H1 (cell line): ENCODE measurements around the gene DHX58. TPM values are rescaled to one million over a fixed set of nuclear protein-coding genes. Genes with fewer than 3 reads are reported as not detected.

Experiments
- CTCF ChIA-PET: fragments of 300-600 bp; sonication (Branson Sonifier 250); formaldehyde crosslinking; loops from one replicate; lab custom pipeline; 2021; ENCODE audit not compliant: partially characterized antibody; lab: Charles Lee
- POLR2A ChIA-PET: fragments of 300-600 bp; sonication (Branson Sonifier 250); formaldehyde crosslinking; loops from one replicate; lab custom pipeline; 2021; ENCODE audit warnings: inconsistent platforms; ENCODE audit not compliant: partially characterized antibody; lab: Charles Lee
- DNase-seq, 2 experiments: peaks; one replicate each; pipeline versions ENCODE4 v3.0.0 to v3.0.0-alpha.2; 2010 to 2022; ENCODE audit warnings: low spot score in 2 of 2, low read depth in 1 of 2, mixed read lengths in 1 of 2
- FAIRE-seq: peaks from 2 replicates; lab custom pipeline; 2011; peaks lifted over from hg19 to GRCh38; lab: Jason Lieb, UNC
- H2AFZ ChIP-seq: 2 replicates; pipeline ENCODE4 v1.8.1; 2012; ENCODE audit warnings: low read length, inconsistent platforms
- H2AK5ac ChIP-seq: 2 replicates; pipeline ENCODE4 v1.6.1; 2013; ENCODE audit warnings: low read depth, low read length
- H2BK120ac ChIP-seq: replicated peaks from 2 replicates; pipeline ENCODE3; 2013; ENCODE audit warnings: low read depth, low read length, inconsistent platforms
- H2BK12ac ChIP-seq: 2 replicates; pipeline ENCODE4 v1.6.1; 2013; ENCODE audit warnings: low read depth, low read length
- H2BK15ac ChIP-seq: 2 replicates; pipeline ENCODE4 v1.6.1; 2013; ENCODE audit warnings: low read length
- H2BK20ac ChIP-seq: 2 replicates; pipeline ENCODE4 v1.6.1; 2013; ENCODE audit warnings: low read length
- H2BK5ac ChIP-seq: 2 replicates; pipeline ENCODE4 v1.6.1; 2013; ENCODE audit warnings: low read depth, low read length
- H3K14ac ChIP-seq: 2 replicates; pipeline ENCODE4 v1.6.1; 2013; ENCODE audit warnings: inconsistent platforms; ENCODE audit not compliant: insufficient read length
- H3K18ac ChIP-seq: 2 replicates; pipeline ENCODE4 v1.6.1; 2013; ENCODE audit warnings: low read length; ENCODE audit errors: extremely low read depth
- H3K23ac ChIP-seq: 2 replicates; pipeline ENCODE4 v1.6.1; 2013; ENCODE audit warnings: inconsistent platforms; ENCODE audit not compliant: insufficient read length
- H3K23me2 ChIP-seq: 2 replicates; pipeline ENCODE4 v1.6.1; 2013; ENCODE audit warnings: low read depth, low read length
- H3K27ac ChIP-seq: 2 replicates; pipeline ENCODE4 v1.6.1; 2011; ENCODE audit warnings: low read depth, low read length, inconsistent platforms
- H3K27me3 ChIP-seq, 4 experiments: replicated peaks in 1 of 4; 1 replicate in 1 of 4; 2 replicates in 3 of 4; pipeline versions ENCODE4 v1.6.1 to v1.8.1; 2011 to 2013; ENCODE audit warnings: low read length in 3 of 4, mild to moderate bottlenecking in 3 of 4, inconsistent platforms in 2 of 4, mixed read lengths in 2 of 4, moderate library complexity in 1 of 4; ENCODE audit not compliant: control insufficient read depth in 3 of 4, insufficient read depth in 3 of 4; ENCODE audit errors: extremely low read depth in 1 of 4
- H3K36me3 ChIP-seq, 4 experiments: 2 replicates each; pipeline versions ENCODE4 v1.6.1 to v1.8.1; 2011 to 2013; ENCODE audit warnings: mild to moderate bottlenecking in 4 of 4, low read length in 3 of 4, moderate library complexity in 2 of 4, control low read depth in 1 of 4, inconsistent platforms in 1 of 4; ENCODE audit not compliant: insufficient read depth in 4 of 4, control insufficient read depth in 2 of 4
- H3K4ac ChIP-seq: replicated peaks from 2 replicates; pipeline ENCODE3; 2013; ENCODE audit warnings: low read length, low read depth, mixed read lengths, inconsistent platforms; ENCODE audit not compliant: insufficient read length
- H3K4me1 ChIP-seq, 4 experiments: replicated peaks in 1 of 4; 1 replicate in 1 of 4; 2 replicates in 3 of 4; pipeline versions ENCODE4 v1.6.1 to v1.8.1; 2011 to 2013; ENCODE audit warnings: low read length in 3 of 4, inconsistent platforms in 2 of 4, mixed read lengths in 1 of 4; ENCODE audit not compliant: insufficient read depth in 4 of 4, control insufficient read depth in 3 of 4
- H3K4me2 ChIP-seq, 2 experiments: 2 replicates each; pipeline versions ENCODE4 v1.6.1 to v1.8.1; 2011 to 2013; ENCODE audit warnings: low read depth in 2 of 2, low read length in 2 of 2, control low read depth in 1 of 2, inconsistent platforms in 1 of 2, mild to moderate bottlenecking in 1 of 2; ENCODE audit not compliant: insufficient read depth in 1 of 2
- H3K4me3 ChIP-seq, 4 experiments: fragments of 200-600, 300-600 bp in 1 of 4; sonication (generic), shearing (Covaris generic), sonication (Bioruptor Twin) in 1 of 4; 2 replicates each; pipeline versions ENCODE4 v1.5.1 to v1.8.1; 2011 to 2016; ENCODE audit warnings: low read length in 4 of 4, low read depth in 3 of 4, control low read depth in 2 of 4, inconsistent platforms in 2 of 4, mild to moderate bottlenecking in 2 of 4, mixed read lengths in 1 of 4, moderate library complexity in 1 of 4; ENCODE audit not compliant: insufficient read depth in 2 of 4; ENCODE audit errors: extremely low read depth in 1 of 4
- H3K56ac ChIP-seq: replicated peaks from 2 replicates; pipeline ENCODE3; 2013; ENCODE audit warnings: low read depth, mild to moderate bottlenecking, mixed read lengths, low read length, inconsistent platforms; ENCODE audit not compliant: insufficient read length
- H3K79me1 ChIP-seq: 2 replicates; pipeline ENCODE4 v1.6.1; 2013; ENCODE audit warnings: low read depth, low read length, control low read depth
- H3K79me2 ChIP-seq, 2 experiments: 2 replicates each; pipeline versions ENCODE4 v1.6.1 to v1.8.1; 2012 to 2013; ENCODE audit warnings: low read length in 2 of 2, mild to moderate bottlenecking in 2 of 2, inconsistent platforms in 1 of 2; ENCODE audit not compliant: insufficient read depth in 2 of 2, control insufficient read depth in 1 of 2
- H3K9ac ChIP-seq, 4 experiments: replicated peaks in 1 of 4; 1 replicate in 1 of 4; 2 replicates in 3 of 4; pipeline versions ENCODE4 v1.6.1 to v1.8.1; 2011 to 2013; ENCODE audit warnings: low read depth in 3 of 4, low read length in 3 of 4, control low read depth in 2 of 4, mild to moderate bottlenecking in 2 of 4, moderate library complexity in 2 of 4, inconsistent platforms in 1 of 4; ENCODE audit errors: extremely low read depth in 1 of 4
- H3K9me3 ChIP-seq, 2 experiments: 2 replicates each; pipeline versions ENCODE4 v1.6.1 to v1.8.1; 2012 to 2013; ENCODE audit warnings: mild to moderate bottlenecking in 2 of 2, moderate library complexity in 2 of 2, control low read depth in 1 of 2, inconsistent platforms in 1 of 2, low read depth in 1 of 2, low read length in 1 of 2, mixed read lengths in 1 of 2; ENCODE audit not compliant: insufficient read depth in 2 of 2
- H4K20me1 ChIP-seq, 2 experiments: replicated peaks in 1 of 2; 2 replicates each; pipeline versions ENCODE3 to v1.8.1; 2011 to 2013; ENCODE audit warnings: inconsistent platforms in 2 of 2, low read length in 2 of 2, mild to moderate bottlenecking in 1 of 2; ENCODE audit not compliant: insufficient read depth in 2 of 2, control insufficient read depth in 1 of 2
- H4K5ac ChIP-seq: 2 replicates; pipeline ENCODE4 v1.6.1; 2013; ENCODE audit warnings: low read length, low read depth, mixed read lengths, inconsistent platforms; ENCODE audit not compliant: insufficient read length
- H4K8ac ChIP-seq: 2 replicates; pipeline ENCODE4 v1.8.0; 2013; ENCODE audit warnings: mild to moderate bottlenecking, moderate library complexity, low read length, inconsistent platforms; ENCODE audit not compliant: insufficient read depth; ENCODE audit errors: extremely low read depth
- H4K91ac ChIP-seq: replicated peaks from 2 replicates; pipeline ENCODE3; 2013; ENCODE audit warnings: low read length, mixed read lengths, inconsistent platforms; ENCODE audit not compliant: insufficient read length
- CTBP2 ChIP-seq: IDR thresholded peaks from 2 replicates; pipeline ENCODE4 v1.7.0; 2011; ENCODE audit warnings: borderline replicate concordance, mild to moderate bottlenecking, moderate library complexity, mixed read lengths, low read length; ENCODE audit not compliant: insufficient read depth, insufficient read length
- EGR1 ChIP-seq: IDR thresholded peaks from 2 replicates; pipeline ENCODE4 v1.6.1; 2011; ENCODE audit warnings: low read depth, low read length, borderline replicate concordance
- EP300 ChIP-seq, 2 experiments: IDR thresholded peaks; 1 replicate in 1 of 2; 2 replicates in 1 of 2; pipeline ENCODE4 v1.6.1; 2011 to 2012; ENCODE audit warnings: low read depth in 2 of 2, low read length in 2 of 2, mild to moderate bottlenecking in 2 of 2, borderline replicate concordance in 1 of 2, inconsistent platforms in 1 of 2, moderate library complexity in 1 of 2
- JUN ChIP-seq: IDR thresholded peaks from 2 replicates; pipeline ENCODE4 v1.6.1; 2011; ENCODE audit warnings: low read depth, mild to moderate bottlenecking, improper control_type of control experiment, low read length
- JUND ChIP-seq: IDR thresholded peaks from 2 replicates; pipeline ENCODE4 v1.6.1; 2011; ENCODE audit warnings: mild to moderate bottlenecking, improper control_type of control experiment, low read length
- POLR2AphosphoS5 ChIP-seq: IDR thresholded peaks from 2 replicates; pipeline ENCODE4 v1.6.1; 2011; ENCODE audit warnings: low read depth, low read length
- WGBS, 2 experiments: shearing (Covaris generic) in 1 of 2; methylation state at CpG; one replicate each; pipeline versions ENCODE4 v1.1.6 to v1.1.7; 2013 to 2015; ENCODE audit warnings: low lambda C conversion rate in 2 of 2, mixed read lengths in 2 of 2, inconsistent platforms in 1 of 2, low coverage in 1 of 2, missing lambda C conversion rate in 1 of 2; ENCODE audit not compliant: insufficient replicate concordance in 2 of 2, insufficient coverage in 1 of 2, insufficient read length in 1 of 2; ENCODE audit errors: extremely low coverage in 1 of 2, missing lambda C conversion rate in 1 of 2; 5-methylcytosine and 5-hydroxymethylcytosine counted together
- polyA plus RNA-seq, 7 experiments: library from polyadenylated mRNA; depleted of rRNA in 3 of 7; stranded (reverse) in 5 of 7; unstranded in 2 of 7; fragments of >200 nt in 5 of 7; fragments of 200-250 nt in 2 of 7; gene quantifications; 1 replicate in 5 of 7; 2 replicates in 1 of 7; 4 replicates in 1 of 7; pipeline versions ENCODE4 v1.2.1 to v1.2.3, GENCODE V29; 2011 to 2013; ENCODE audit warnings: missing spikeins in 2 of 7, mixed read lengths in 2 of 7
- total RNA-seq: library from RNA; stranded (reverse); fragmentation: NEBNext Ultra II Directional; extraction: Animal tissue kit (Norgen Biotek cat#: 25700); gene quantifications from 2 replicates; pipeline ENCODE4 v1.2.1, GENCODE V29; 2021

The DHX58 gene
- total and polyA plus RNA-seq, 2 of the 8 experiments (the other 6 are each of a cell fraction or from before 2014, with no cell fraction given) = 5.6 to 9.9 TPM

DNA sequence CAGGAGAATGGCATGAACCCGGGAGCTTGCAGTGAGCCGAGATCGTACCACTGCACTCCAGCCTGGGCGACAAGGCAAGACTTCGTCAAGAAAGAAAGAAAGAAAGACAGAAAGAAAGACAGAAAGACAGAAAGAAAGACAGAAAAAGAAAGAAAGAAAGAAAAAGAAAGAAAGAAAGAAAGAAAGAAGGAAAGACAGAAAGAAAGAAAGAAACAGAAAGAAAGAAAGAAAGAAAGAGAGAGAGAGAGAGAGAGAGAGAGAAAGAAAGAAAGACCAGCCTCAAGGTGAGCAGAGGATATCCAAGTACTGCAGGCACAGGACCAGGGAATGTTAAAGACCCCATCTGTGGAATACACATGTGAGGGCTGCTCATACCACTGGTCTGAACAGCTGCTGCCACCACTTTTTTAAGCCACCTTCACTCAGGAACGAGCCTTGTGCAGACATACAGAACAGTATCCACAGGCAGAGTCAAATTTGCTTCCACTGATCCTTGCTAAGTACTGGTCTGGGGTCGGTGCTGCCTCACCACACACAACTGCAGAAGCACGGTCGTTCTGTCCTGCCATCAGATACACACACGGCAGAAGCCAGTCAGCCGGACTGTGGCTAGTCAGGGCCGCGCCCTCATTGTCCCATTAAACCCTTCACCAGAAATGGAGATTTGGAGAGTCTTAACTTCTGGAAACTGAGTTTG, 34.5 kb upstream of the DHX58 start:
- Histone ChIP-seq H3K27ac (no peak overlapping the region), H3K56ac (no peak overlapping the region), H2AK5ac (no peak overlapping the region)
- POLR2A ChIA-PET = interaction anchor here (1.3 to 2.1 kb wide), 2 partner anchors 9 to 11 kb away, joined by 4 to 8 read pairs; no protein-coding TSS in a partner anchor
- TF ChIP-seq POLR2AphosphoS5 (no peak), EP300 (IDR thresholded peaks at IDR 0.05; ENCODE audit: borderline replicate concordance in 1 of 2, low read depth in 2 of 2, low read length in 2 of 2) (no peak), CTBP2 (no peak), JUND (no peak), EGR1 (no peak), JUN (no peak)
- TF ChIP-seq, all 59 proteins: peak for 0
- Histone ChIP-seq H3K36me3 (peaks cover 0 to 8% (median 4%) of the 10 kb centered on the region in 4 experiments; a peak in 4 of 8 replicates), H3K18ac (no peak overlapping the region), H3K9me3 (no peaks in the 10 kb centered on the region), H4K5ac (no peak overlapping the region), H3K23me2 (no peaks in the 10 kb centered on the region), H2BK15ac (no peak overlapping the region), H3K9ac (no peak overlapping the region), H3K23ac (no peak overlapping the region), H3K79me1 (peaks cover 5% of the 10 kb centered on the region), H3K79me2 (peaks cover 0 to 34% of the 10 kb centered on the region in 2 experiments; a peak in 2 of 4 replicates), H2BK5ac (no peak overlapping the region), H3K4me3 (no peak overlapping the region), H4K8ac (no peak overlapping the region; the same call in 1 of the 2 replicates), H2BK120ac (no peak overlapping the region), H2AFZ (no peak overlapping the region), H2BK12ac (no peak overlapping the region), H4K20me1 (peaks cover 4 to 9% of the 10 kb centered on the region in 2 experiments), H3K14ac (no peak overlapping the region), H2BK20ac (no peak overlapping the region), H3K4ac (no peak overlapping the region), H4K91ac (no peak overlapping the region), H3K27me3 (no peaks in the 10 kb centered on the region), H3K4me2 (no peak overlapping the region), H3K4me1 (0 out of 7 replicates have a peak, but pooled peaks cover 0 to 2% (median 0%) of the 10 kb centered on the region in 4 experiments)
- DNase-seq (no peak), FAIRE-seq (no peak)
- CTCF ChIA-PET = no interaction called here
- 96% methylated on average over 13 of the region's 13 CpGs; no CpG with 5 or more reads in 1 of the 2 experiments for WGBS, 2 experiments
